HG02840 (cell line): ENCODE results near the gene PUS10.
"Not testable (repeated sequence)": the region's sequence is repeated elsewhere in the genome, so short reads cannot be mapped to it uniquely, and the experiment has no call there.

Experiments
- ATAC-seq: cut with Tn5 transposase; IDR thresholded peaks from one replicate; pipeline ENCODE4 v1.9.1; 2021; ENCODE audit warnings: mild to moderate bottlenecking, moderate library complexity, moderate number of reproducible peaks; ENCODE audit not compliant: unreplicated experiment, low FRiP score

The PUS10 gene, protein sequence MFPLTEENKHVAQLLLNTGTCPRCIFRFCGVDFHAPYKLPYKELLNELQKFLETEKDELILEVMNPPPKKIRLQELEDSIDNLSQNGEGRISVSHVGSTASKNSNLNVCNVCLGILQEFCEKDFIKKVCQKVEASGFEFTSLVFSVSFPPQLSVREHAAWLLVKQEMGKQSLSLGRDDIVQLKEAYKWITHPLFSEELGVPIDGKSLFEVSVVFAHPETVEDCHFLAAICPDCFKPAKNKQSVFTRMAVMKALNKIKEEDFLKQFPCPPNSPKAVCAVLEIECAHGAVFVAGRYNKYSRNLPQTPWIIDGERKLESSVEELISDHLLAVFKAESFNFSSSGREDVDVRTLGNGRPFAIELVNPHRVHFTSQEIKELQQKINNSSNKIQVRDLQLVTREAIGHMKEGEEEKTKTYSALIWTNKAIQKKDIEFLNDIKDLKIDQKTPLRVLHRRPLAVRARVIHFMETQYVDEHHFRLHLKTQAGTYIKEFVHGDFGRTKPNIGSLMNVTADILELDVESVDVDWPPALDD

DNA sequence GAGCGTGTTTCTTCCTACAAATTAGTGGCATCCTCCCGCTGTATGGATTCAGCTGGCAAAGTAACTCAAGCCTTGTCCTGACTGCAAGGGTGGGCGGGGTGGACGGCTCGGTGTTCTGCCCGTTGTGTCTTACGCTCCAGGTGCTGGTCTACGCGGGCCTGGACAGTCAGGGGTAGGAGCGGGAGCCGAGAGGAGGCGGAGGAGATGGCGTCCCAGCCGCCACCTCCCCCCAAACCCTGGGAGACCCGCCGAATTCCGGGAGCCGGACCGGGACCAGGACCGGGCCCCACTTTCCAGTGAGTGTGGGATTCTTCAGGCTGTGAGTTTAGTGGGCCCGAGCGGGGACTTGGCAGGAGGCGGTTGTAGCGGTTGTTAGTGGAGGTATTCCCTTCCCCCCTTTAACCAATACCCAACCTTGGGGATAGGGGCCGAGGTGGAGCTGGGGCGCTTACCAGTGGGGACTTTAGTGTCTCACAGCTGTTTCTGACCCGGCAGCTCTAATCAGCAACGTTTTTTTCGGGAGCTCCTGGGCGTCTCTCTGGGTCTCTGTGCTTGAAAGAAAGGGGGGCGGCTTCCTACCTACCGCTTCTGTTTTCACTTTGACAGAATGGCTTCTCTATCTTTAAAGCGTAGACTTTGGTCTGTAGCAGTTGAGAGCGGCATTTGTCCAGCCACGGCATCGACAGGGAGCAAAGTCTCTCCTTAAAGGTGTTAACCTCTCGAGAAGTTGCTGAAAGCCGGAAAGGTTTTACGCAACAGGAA is at the start of gene PUS10, which contains the start of gene PEX13:
TSS of gene PUS10 (minus strand) at position 700 of the 762 bp plus-strand sequence. CDS start 6,365 bp downstream, outside the sequence.
TSS of gene PEX13 (plus strand) at position 165 of the 762 bp plus-strand sequence. CDS start at position 205, 40 bp downstream.
- peak; percentile 82 for ATAC-seq

DNA sequence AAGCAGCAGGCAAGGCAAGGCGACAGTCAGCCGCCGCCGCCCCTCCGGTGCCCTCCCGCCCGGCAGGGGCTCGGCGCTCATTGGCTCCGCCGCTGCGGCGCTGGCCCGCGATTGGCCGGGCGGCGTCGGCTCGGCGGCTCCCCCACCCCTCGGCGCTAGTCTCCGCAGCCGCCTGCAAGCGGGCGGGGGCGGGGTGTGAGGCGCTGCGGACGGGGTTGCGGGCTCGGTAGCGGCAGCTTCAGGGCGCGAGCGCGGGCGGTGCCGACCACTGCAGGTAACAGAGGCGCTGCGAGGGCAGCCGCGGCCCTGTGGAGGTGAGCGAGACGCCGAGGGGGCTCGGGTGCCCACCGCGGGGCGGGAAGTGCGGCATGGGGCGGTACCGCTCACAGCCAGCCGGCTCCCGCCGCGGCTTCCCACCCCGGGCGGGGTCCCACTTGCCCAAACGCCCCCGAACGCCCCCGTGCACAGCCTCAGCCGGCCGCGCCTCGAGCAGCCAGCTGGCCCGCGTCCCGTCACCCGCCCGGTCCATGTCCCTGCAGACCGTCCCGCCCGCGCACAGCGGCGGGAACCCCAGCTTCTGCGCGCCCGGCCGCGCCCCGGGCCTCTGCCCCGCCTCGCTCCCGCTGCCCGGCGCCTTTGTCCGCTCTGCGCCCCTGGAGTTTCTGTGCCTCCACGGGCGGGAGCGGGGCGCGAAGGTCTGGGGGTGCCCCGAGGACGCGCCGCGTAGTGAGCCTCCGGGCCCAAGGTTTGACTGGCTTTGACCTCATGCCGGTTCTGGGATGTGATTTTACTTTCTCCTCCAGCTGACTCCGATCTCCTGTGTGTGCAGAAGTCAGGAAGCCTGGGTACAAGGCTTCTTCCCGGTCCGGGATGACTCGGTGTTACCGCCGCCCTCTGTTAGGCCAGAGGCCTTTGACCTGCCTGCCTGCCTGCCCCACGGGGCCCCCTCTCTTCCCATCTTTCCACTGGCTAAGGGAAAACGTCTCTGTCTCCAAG is 48.0 kb upstream of the PUS10 start, which contains the start of gene SANBR:
TSS of gene SANBR (plus strand) at position 158 of the 996 bp plus-strand sequence. CDS start 4,480 bp downstream, outside the sequence.
- ATAC-seq = peak; percentile 92

DNA sequence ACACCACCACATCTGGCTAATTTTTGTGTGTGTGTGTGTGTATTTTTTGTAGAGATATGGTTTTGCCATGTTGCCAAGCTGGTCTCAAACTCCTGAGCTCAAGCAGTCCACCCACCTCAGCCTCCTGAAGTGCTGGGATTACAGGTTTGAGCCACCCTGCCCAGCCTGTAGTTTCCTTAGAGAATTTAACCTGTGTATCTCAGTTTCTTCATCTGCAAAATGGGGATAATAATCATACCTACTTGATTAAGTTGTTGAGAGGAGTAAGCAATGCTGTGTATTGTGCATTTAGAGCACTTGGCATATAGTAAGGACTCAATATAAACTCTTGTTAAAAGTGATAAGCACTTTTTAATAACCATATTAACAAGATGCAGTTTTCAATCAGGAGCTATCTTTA is 41.3 kb upstream of the PUS10 start:
- no peak for ATAC-seq

DNA sequence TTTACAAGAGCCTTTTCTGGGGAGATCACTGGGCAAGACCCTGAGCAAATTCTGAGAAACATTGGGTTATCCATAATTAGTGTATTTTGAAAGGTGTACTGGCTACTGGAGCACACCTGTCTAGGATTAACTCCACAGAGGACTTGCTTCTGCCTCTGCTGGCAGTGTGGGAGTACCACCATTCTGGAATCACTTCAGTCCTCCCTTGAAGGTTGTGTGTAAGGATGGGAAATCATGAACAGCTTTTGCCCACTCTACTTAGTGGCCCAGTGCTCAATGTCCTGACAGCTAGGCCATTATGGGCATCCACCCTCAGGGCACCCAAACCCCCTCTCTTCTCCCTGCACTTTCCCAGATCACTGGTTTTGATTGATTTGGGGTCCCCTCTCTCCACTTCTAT is 39.5 kb upstream of the PUS10 start:
- ATAC-seq = no peak

DNA sequence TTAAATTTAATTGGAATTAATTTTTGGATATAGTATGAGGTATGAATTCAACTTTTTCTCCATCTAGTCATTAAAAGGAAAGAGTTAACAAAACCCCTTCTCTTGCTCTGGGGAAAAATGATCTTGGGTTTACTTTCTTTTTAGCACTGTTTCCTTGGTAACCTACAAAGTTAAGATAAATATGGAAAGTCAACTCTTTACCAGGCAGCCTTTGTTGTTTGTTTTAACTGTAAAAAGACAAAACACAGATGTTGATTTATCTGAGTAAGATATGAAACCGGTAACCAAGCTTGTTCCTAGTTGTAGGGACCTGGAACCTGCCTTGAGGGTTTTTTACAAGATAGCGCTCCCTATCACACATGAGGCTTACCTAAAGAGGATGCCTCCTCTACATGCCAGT is 37.5 kb upstream of the PUS10 start:
- ATAC-seq = no peak

DNA sequence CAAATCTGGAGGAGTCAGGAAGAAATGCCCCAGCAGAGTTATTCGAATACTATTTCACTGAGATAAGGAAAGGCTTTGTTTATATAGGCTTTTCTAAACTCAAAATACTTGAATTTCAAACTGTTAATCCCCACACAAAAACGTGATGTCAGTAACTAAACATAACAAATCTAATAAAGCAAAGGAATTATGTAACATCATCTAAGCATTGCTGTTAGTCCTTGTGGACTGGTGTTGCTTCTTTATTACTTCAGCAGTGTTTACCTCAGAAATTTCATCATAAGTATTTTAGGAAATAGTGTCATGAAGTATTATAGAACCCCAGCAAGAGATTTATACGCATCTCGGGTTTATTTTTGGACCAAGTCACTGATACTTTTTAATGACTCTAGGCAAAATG is 27.9 kb upstream of the PUS10 start:
- no peak for ATAC-seq

DNA sequence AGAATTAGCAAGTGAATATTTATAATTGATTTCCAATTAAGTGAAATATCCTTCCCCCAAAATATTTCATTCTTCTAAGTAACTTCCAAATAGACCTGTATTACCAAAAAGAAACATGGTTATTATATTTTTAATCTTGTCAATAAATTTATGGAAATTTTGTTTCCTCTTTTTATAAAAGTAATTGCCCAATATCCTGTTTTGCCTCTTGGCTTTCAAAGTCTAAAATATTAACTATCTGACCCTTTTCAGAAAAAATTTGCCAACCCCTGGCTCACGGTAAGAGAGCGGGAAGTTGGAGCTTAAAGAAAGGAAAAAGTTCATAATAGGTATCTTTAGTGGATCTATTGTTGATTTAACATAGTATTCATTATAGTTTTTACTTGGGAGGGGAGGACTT is 27.2 kb upstream of the PUS10 start:
- no peak for ATAC-seq

DNA sequence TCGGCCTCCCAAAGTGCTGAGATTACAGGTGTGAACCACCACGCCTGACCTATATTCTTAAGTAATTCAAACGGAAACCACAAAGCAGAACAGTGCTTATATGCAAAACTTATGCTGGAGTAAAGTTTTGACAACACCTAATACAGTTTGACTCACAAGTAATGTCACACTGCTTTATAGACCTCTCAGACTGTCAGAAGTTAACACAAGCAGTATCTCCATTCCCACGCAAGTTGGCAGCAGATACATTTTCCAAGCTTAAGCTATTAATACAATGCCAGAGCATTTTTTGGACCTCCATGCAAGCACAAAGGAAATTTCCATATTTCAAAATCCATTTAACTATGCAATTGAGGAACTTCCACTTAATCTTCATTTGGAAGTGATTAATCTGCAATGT is 26.6 kb upstream of the PUS10 start:
- ATAC-seq = no peak

DNA sequence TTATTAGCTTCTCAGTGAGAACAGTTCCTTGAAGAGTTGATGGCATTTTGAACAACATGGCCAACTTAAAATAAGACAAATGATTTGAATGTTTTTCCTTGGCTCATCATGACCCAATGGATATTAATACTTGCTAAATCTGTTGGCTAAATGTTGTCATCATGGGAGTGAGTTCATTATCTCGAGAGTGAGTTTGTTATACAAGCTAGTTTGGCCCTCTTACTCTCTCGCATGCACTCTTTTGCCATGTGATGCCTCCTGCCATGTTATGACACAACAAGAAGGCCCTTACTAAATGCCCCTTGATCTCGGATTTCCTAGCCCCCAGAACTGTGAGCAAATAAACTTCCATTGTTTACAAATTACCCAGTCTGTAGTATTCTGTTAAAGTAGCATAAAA is 24.8 kb upstream of the PUS10 start:
- no peak for ATAC-seq

DNA sequence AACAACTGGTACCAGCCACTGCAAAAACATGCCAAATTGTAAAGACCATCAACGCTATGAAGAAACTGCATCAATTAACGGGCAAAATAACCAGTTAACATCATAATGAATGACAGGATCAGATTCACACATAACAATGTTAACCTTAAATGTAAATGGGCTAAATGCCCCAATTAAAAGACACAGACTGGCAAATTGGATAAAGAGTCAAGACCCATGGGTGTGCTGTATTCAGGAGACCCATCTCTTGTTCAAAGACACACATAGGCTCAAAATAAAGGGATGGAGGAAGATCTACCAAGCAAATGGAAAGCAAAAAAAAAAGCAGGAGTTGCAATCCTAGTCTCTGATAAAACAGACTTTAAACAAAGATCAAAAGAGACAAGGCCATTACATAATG is 18.6 kb upstream of the PUS10 start:
- ATAC-seq = not testable (repeated sequence)

DNA sequence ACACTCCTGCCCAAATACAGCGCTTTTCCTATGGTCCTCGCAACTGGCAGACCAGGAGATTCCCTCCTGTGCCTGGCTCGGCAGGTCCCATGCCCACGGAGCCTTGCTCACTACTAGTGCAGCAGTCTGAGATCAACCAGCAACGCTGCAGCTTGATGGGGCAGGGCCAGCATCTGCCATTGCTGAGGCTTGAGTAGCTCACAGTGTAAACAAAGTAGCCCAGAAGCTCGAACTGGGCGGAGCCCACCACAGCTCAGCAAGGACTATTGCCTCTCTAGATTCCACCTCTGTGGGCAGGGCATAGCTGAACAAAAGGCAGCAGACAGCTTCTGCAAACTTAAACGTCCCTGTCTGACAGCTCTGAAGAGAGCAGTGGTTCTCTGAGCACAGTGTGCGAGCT is 16.5 kb upstream of the PUS10 start:
- ATAC-seq = not testable (repeated sequence)

DNA sequence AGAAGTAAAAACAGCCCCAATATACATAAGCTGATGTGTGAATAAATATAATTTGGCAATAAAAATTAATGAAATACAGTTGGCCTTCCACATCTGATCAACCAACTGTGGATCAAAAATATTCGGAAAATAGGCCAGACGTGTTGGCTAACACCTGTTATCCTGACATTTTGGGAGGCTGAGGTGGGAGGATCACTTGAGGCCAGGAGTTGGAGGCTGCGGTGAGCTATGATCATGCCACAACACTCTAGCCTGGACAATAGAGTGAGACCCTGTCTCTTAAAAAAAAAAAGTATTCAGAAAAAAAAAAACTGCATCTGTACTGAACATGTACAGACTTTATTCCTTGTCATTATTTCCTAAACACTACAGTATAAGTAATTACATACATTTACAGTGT is 11.5 kb upstream of the PUS10 start:
- no peak for ATAC-seq

DNA sequence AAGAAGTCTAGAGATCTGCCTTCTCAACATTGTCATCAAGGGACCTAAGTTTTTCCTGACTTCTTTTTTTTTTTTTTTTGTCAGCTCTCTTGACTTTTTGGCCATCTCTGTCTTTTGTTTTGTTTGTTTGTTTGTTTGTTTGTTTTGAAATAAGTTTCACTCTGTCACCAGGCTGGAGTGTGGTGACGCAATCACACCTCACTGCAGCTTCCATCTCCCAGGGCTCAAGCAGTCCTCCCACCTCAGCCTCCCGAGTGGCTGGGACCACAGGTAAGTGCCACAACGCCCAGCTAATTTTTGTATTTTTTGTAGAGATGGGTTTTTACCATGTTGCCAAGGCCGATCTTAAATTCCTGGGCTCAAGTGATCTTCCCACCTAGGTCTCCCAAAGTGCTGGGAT is 5.6 kb upstream of the PUS10 start:
- ATAC-seq = no peak

DNA sequence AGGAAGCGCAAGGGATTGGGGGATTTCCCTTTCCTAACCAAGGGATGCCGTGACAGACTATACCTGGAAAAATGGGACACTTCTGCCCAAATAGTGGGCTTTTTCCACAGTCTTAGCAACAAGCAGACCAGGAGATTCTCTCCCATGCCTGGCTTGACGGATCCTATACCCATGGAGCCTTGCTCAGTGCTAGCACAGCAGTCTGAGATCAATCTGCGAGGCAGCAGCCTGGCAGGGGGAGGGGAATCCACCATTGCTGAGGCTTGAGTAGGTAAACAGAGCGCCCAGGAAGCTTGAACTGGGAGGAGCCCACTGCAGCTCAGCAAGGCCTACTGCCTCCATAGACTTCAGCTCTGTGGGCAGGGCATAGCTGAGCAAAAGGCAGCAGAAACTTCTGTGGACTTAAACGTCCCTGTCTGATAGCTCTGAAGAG is 3.2 kb upstream of the PUS10 start:
- ATAC-seq = no peak

DNA sequence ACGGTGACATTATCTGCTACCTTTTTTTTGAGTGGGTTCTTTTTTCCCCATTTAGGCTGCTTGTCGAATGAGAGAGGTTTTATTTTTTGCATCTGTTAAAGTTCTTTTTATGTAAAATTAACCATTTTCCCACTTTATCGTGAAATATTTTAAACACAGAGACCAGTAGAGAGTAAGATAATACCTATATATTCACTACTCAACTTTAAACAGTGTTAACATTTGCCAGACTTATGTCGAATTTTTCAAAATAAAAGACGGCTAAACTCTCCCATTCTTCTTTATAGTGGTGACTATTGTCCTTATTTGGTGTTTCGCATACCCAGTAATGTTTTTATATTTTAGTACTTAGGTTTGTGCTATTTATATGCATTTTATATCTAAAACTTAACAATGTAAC is 743 bp upstream of the PUS10 start:
- ATAC-seq = no peak

DNA sequence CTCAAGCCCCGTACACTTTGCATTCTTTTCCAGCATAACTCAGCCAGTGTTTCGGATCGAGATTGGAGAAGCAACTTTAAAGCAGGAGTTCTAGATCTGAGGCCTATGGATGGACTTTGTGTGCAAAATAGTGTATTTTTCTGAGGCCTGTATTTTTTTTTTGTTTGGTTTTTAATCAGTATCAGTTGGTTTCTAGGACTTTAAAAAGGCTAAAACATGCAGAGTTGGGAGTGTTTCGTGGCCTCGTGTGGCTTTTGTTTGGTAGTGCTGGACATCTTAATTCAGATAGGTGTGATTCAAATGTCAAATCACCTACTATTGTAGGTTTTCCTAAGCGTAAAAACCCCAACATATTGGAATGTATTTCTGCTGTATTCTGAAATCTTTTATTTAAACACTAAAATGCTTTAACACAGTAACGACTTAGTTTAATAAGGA is 282 bp upstream of the PUS10 start:
- ATAC-seq = peak; percentile 3

DNA sequence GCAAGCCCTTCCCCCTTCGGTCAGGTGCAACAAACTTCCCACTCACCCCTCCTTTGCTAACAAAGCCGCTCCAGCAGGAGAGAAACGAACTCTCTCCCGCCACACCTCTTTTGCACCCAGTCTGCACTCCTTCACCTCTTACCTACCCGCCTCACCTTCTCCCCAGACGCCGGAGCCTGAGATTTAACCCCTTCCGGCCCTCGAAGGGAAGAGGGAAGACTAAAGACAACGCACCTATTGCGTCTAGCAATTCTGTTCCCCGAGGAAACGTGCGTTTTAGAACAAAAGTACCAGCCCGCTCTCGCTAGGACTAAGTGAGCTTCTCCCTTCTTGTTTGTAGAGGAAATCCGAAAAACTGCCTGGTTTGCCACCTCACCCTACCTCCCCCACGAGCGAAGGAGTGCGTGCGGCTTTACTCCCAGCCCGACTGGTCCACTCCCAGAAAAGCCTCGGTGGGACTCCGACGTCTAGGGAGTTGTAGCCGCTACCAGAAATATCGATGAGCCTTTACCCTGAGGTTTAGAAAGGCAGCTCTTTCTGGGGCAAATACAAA is 976 bp downstream of the PUS10 start:
- ATAC-seq = peak; percentile 63

DNA sequence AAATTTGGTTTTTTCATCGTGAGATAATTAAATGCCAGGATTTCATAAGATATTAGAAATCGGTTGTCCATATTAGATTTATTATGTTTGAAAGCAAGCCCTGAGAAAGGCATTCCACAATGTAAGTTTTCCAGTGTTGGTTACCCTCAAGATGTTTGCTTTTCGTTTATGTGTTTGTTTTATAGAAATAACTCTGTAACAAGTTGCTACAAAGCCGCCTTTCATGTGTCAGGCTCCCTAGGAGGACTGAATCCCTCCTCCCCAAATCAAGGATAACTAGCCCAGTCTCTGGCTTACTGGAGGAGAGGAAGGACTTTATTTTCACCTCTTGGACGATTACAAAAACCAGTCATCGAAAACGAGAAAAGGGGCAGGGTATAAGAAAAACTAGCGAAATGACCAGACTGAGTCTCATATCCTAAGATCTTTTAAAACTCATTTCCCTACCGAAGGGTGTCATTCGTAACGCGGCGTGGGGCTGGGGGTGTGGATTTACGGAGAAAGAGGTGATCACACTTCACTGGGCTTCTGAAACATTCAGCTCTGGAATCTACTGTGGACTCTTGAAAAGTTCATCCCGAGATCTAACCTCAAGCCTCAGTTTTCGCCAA is 1.6 kb downstream of the PUS10 start:
- ATAC-seq = no peak

DNA sequence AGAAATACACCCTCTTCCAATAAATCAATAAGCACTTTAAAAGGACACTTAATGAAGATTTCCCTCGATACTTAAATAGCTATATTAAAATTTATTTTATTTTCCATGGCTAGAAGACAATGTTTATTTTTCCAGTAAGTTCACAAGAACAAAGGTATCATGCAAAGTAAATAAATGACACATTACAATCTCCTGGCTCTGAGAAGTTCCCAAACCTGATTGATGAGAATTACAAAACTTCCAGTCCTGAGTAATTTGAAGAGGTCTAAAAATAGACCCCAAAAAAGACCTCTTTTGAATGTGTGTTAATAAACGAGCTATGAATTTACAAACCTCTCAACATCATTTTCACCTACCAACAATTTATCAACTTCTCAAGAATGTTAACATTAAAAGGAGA is 2.1 kb downstream of the PUS10 start:
- no peak for ATAC-seq
